Measurements from ENCODE around the gene UBE2O.

GRCh38 chr17:76378548-76379274 is 74.2 kb downstream of the UBE2O start:
- TF ChIP-seq CTCF (conservative IDR thresholded peaks at IDR 0.05) (no peak), ZFX (IDR thresholded peaks at IDR 0.05) (no peak)

All from C4-2B (cell line).